ENCODE measurements around the gene USP21.

GRCh38 chr1:161159913-161160243 is 578 bp downstream of the USP21 start:
- no peak for TF ChIP-seq CTCF (optimal IDR thresholded peaks at IDR 0.05 in 1 of 3, IDR thresholded peaks at IDR 0.05 in 1 of 3, conservative IDR thresholded peaks at IDR 0.05 in 1 of 3; ENCODE audit: extremely low read depth in 1 of 3, insufficient read depth in 2 of 3, low read length in 3 of 3)
- no peak for TF ChIP-seq EZH2 (IDR thresholded peaks at IDR 0.05; ENCODE audit: low read length)
